Lower leg skin (tissue), 4 donors: ENCODE data around the gene SYP. TPM values are rescaled to one million over a fixed set of nuclear protein-coding genes. Genes with fewer than 3 reads are reported as not detected.
A peak's percentile ranks its signal among the peaks of the same experiment; 100 is the strongest.

Experiments used
- DNase-seq, 2 donors: peaks; one replicate each; pipeline ENCODE4 v3.0.0-alpha.2; 2019; ENCODE audit warnings: low spot score in 2 of 2
- H3K4me3 ChIP-seq: fragments of 200-600 bp; sonication (generic); 2 replicates; pipeline ENCODE4 v1.5.1; 2017; ENCODE audit warnings: mild to moderate bottlenecking, low read depth; ENCODE audit not compliant: poor library complexity, severe bottlenecking
- POLR2A ChIP-seq, 2 donors: fragments of 450-650 bp; IDR thresholded peaks; one replicate each; pipeline ENCODE4 v1.6.1; 2016 to 2017; ENCODE audit warnings: antibody characterized with exemption in 2 of 2, mild to moderate bottlenecking in 1 of 2, moderate library complexity in 1 of 2
- WGBS, 2 donors: methylation state at CpG; one replicate each; pipeline ENCODE4 v1.1.5; 2018; 5-methylcytosine and 5-hydroxymethylcytosine counted together
- intact Hi-C: fragments of 100-400 bp; cut with DNase I; formaldehyde crosslinking; loops from one replicate; pipeline ENCODE4 v1.15.0; 2023; ENCODE audit warnings: low total_unique reads
- total RNA-seq, 4 donors: library from RNA; depleted of rRNA; stranded (reverse); fragments of >200 nt; gene quantifications; one replicate each; pipeline ENCODE4 v1.1.0, GENCODE V29; 2016
- TF ChIP-seq, protein P1 (sequence below), 3 donors: fragments of 450-650 bp; IDR thresholded peaks; one replicate each; pipeline ENCODE4 v1.5.1; 2016; ENCODE audit warnings: antibody characterized with exemption in 3 of 3, mild to moderate bottlenecking in 3 of 3, moderate library complexity in 2 of 3

Gene SYP
- total RNA-seq, 4 donors from 2014 or later = 0.88 to 4.8 (median 1.7) TPM

- intact Hi-C loops = no loop called here
- no peak for DNase-seq
- H3K4me3 ChIP-seq = no peak overlapping the region
- TF ChIP-seq POLR2A (IDR thresholded peaks at IDR 0.05) = no peak
- 73 to 74% methylated on average over 8 to 53 of the region's 56 CpGs for WGBS, 2 donors
Observed at GRCh38 chrX:49233887-49234555, 34.0 kb upstream of the SYP start.

DNA sequence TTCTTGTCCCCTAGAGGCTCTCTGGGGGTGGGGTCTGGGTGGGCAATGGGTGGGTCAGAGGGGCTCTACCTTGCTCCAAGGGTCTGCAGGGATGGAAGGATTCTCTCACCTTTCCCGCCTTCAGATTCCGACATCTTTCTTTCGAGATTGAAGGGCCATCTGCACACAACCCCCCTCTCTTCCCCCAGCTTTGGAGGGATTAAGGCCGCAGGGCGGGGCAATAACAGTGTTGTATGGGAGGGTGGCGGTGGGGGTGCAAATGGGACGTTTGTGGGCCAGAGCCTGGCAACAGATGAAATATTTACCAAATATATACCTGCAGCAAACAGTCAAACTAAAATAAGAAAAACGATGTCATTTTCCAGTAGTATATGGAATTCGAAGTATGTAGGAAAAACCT lies 33.2 kb upstream of the SYP start, which contains the start of gene CACNA1F:
TSS of gene CACNA1F (minus strand) at position 165 of the 400 bp plus-strand sequence. CDS start at position 134, 31 bp downstream.
- TF ChIP-seq, protein P1, sequence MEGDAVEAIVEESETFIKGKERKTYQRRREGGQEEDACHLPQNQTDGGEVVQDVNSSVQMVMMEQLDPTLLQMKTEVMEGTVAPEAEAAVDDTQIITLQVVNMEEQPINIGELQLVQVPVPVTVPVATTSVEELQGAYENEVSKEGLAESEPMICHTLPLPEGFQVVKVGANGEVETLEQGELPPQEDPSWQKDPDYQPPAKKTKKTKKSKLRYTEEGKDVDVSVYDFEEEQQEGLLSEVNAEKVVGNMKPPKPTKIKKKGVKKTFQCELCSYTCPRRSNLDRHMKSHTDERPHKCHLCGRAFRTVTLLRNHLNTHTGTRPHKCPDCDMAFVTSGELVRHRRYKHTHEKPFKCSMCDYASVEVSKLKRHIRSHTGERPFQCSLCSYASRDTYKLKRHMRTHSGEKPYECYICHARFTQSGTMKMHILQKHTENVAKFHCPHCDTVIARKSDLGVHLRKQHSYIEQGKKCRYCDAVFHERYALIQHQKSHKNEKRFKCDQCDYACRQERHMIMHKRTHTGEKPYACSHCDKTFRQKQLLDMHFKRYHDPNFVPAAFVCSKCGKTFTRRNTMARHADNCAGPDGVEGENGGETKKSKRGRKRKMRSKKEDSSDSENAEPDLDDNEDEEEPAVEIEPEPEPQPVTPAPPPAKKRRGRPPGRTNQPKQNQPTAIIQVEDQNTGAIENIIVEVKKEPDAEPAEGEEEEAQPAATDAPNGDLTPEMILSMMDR (IDR thresholded peaks at IDR 0.05) = no peak
- no peak for TF ChIP-seq POLR2A (IDR thresholded peaks at IDR 0.05)
- WGBS, 2 donors = 71 to 79% methylated on average over 9 of the region's 9 CpGs

DNA sequence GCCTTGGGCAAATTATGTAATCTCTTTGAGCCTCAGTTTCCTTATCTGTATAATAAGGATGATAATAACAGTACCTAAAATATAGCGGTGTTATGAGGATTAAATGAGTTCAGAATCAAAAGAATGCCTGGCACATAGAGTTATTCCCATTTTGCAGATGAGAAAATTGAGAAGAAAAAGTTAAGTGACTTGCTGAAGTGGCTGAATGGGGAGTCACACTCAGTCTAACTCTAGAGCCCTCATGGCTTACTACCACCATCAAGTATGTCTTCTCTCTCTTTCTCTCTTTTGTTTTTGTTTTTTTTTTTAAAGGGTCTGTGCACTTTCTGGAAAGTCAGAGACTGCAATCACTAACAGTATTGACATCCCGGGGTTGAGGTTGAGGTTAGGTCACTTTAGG lies 32.5 kb upstream of the SYP start:
- TF ChIP-seq POLR2A (IDR thresholded peaks at IDR 0.05) = no peak
- TF ChIP-seq, protein P1 (IDR thresholded peaks at IDR 0.05) = no peak
- intact Hi-C loops = no loop called here
- DNase-seq = no peak
- H3K4me3 ChIP-seq = no peak overlapping the region
- WGBS, 2 donors = 80 to 95% methylated on average over 2 of the region's 2 CpGs

More for the DNA sequence above, 33.2 kb upstream of the SYP start, which contains the start of gene CACNA1F:
- H3K4me3 ChIP-seq = no peak within 1 kb of the TSS
- intact Hi-C loops = no loop called here
- no peak for DNase-seq

GRCh38 chrX:49231333-49232000 lies 31.5 kb upstream of the SYP start:
- intact Hi-C loops = no loop called here
- TF ChIP-seq, protein P1 (IDR thresholded peaks at IDR 0.05) = no peak
- TF ChIP-seq POLR2A (IDR thresholded peaks at IDR 0.05) = no peak
- H3K4me3 ChIP-seq = no peak overlapping the region
- no peak for DNase-seq
- WGBS, 2 donors = 84 to 89% methylated on average over 4 to 10 of the region's 10 CpGs

DNA sequence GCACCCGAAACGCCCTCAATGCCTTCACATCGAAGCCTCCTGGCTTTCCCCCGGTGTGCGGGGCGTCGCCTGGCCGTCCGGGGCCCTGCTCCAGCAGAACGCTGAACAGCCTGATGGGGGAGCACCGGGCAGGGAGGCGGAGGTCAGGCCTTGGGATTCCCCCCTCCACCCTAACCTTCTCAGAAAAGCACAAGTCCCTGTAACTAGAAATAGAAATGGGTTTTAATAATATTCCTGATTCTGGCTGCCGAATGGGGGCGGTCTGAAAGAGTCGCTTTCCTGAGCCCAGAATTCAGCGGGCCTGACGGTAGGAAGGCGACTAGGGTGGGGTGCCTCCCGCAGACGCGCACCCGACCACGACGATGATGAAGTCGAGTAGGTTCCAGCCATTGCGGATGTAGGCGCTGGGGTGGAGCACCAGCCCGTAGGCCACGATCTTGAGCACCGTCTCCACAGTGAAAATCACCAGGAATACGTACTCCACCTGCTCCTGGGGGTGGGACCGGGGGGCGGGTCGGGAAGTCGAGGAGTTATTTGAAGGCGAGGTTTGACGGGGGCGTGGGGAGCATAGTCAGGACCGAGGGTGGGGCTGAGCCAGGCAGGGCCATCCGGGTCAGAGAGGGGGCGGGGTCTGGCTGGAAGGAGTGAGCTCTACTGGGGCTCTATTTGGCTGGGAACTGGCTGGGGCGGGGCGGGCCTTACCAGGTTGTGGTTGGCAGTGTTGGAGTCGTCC lies 30.7 kb upstream of the SYP start:
- H3K4me3 ChIP-seq = no peak overlapping the region
- TF ChIP-seq POLR2A (IDR thresholded peaks at IDR 0.05) = no peak
- TF ChIP-seq, protein P1 (IDR thresholded peaks at IDR 0.05) = no peak
- peak; percentile 59 to 92 for DNase-seq
- intact Hi-C loops = no loop called here
- WGBS, 2 donors = 3 to 37% methylated on average over 20 to 44 of the region's 44 CpGs

GRCh38 chrX:49228185-49228584 lies 28.2 kb upstream of the SYP start:
- H3K4me3 ChIP-seq = no peak overlapping the region
- intact Hi-C loops = no loop called here
- no peak for TF ChIP-seq POLR2A (IDR thresholded peaks at IDR 0.05)
- TF ChIP-seq, protein P1 (IDR thresholded peaks at IDR 0.05) = no peak
- DNase-seq = no peak
- 87 to 88% methylated on average over 10 to 17 of the region's 17 CpGs for WGBS, 2 donors
